Measurements from ENCODE around the gene ATP11A.

Gene ATP11A

GRCh38 chr13:112689303-112690245 lies at the start of gene ATP11A:
Gene ATP11A, plus strand, starts transcription at chr13:112690038. Its CDS starts 379 bp downstream, at chr13:112690417.
- no peak for TF ChIP-seq CTCF (IDR thresholded peaks at IDR 0.05; ENCODE audit: low read depth, low read length, missing control alignments)
- peak within 1 kb of the TSS; percentile 81 for H3K4me3 ChIP-seq (ENCODE audit: low read depth, low read length)
- peak; percentile 48 for DNase-seq (ENCODE audit: low read depth)

GRCh38 chr13:112641456-112642089 lies 48.3 kb upstream of the ATP11A start:
- no peak for TF ChIP-seq CTCF (IDR thresholded peaks at IDR 0.05; ENCODE audit: low read depth, low read length, missing control alignments)
- DNase-seq (ENCODE audit: low read depth) = no peak
- H3K4me3 ChIP-seq (ENCODE audit: low read depth, low read length) = no peak overlapping the region

GRCh38 chr13:112642090-112642460 lies 47.8 kb upstream of the ATP11A start:
- H3K4me3 ChIP-seq (ENCODE audit: low read depth, low read length) = no peak overlapping the region
- TF ChIP-seq CTCF (IDR thresholded peaks at IDR 0.05; ENCODE audit: low read depth, low read length, missing control alignments) = no peak
- DNase-seq (ENCODE audit: low read depth) = no peak

- TF ChIP-seq CTCF (IDR thresholded peaks at IDR 0.05; ENCODE audit: low read depth, low read length, missing control alignments) = no peak
- H3K4me3 ChIP-seq (ENCODE audit: low read depth, low read length) = no peak overlapping the region
- no peak for DNase-seq (ENCODE audit: low read depth)
Observed at GRCh38 chr13:112643759-112644459, 45.9 kb upstream of the ATP11A start.

- H3K4me3 ChIP-seq (ENCODE audit: low read depth, low read length) = no peak overlapping the region
- DNase-seq (ENCODE audit: low read depth) = no peak
- no peak for TF ChIP-seq CTCF (IDR thresholded peaks at IDR 0.05; ENCODE audit: low read depth, low read length, missing control alignments)
Observed at GRCh38 chr13:112645327-112645914, 44.4 kb upstream of the ATP11A start.

GRCh38 chr13:112647256-112647655 lies 42.6 kb upstream of the ATP11A start:
- H3K4me3 ChIP-seq (ENCODE audit: low read depth, low read length) = no peak overlapping the region
- no peak for TF ChIP-seq CTCF (IDR thresholded peaks at IDR 0.05; ENCODE audit: low read depth, low read length, missing control alignments)
- DNase-seq (ENCODE audit: low read depth) = no peak
